Parathyroid adenoma (tissue), 2 donors: ENCODE results near the gene CASP9.

Experiments
- H2AFZ ChIP-seq: fragments of 300-600 bp; sonication (generic); one replicate; pipeline ENCODE4 v1.7.0; 2017; ENCODE audit warnings: antibody characterized with exemption, mild to moderate bottlenecking
- H3K27ac ChIP-seq: fragments of 300-600 bp; sonication (generic); one replicate; pipeline ENCODE4 v1.7.0; 2017
- H3K27me3 ChIP-seq: fragments of 300-600 bp; sonication (generic); one replicate; pipeline ENCODE4 v1.7.0; 2017; ENCODE audit warnings: low read length; ENCODE audit not compliant: control insufficient read depth, insufficient read depth
- H3K36me3 ChIP-seq: fragments of 300-600 bp; sonication (generic); one replicate; pipeline ENCODE4 v1.7.0; 2017; ENCODE audit warnings: low read length; ENCODE audit not compliant: control insufficient read depth, insufficient read depth
- H3K4me1 ChIP-seq: fragments of 300-600 bp; sonication (generic); one replicate; pipeline ENCODE4 v1.7.0; 2017; ENCODE audit warnings: control low read depth
- H3K4me2 ChIP-seq: fragments of 300-600 bp; sonication (generic); one replicate; pipeline ENCODE4 v1.7.0; 2017; ENCODE audit warnings: low read length
- H3K4me3 ChIP-seq: fragments of 300-600 bp; sonication (generic); one replicate; pipeline ENCODE4 v1.7.0; 2017; ENCODE audit warnings: low read depth, low read length
- H3K79me2 ChIP-seq: fragments of 300-600 bp; sonication (generic); one replicate; pipeline ENCODE4 v1.7.0; 2017; ENCODE audit warnings: control low read depth
- H3K9ac ChIP-seq: fragments of 300-600 bp; sonication (generic); one replicate; pipeline ENCODE4 v1.7.0; 2017; ENCODE audit warnings: mild to moderate bottlenecking
- H3K9me3 ChIP-seq: fragments of 300-600 bp; sonication (generic); one replicate; pipeline ENCODE4 v1.7.0; 2017; ENCODE audit warnings: low read length; ENCODE audit not compliant: control insufficient read depth
- CTCF ChIP-seq: fragments of 300-600 bp; sonication (generic); IDR thresholded peaks from one replicate; pipeline ENCODE4 v1.7.0; 2017; ENCODE audit warnings: antibody characterized with exemption, mild to moderate bottlenecking
- donor health status: primary hyperparathyroidism.

Gene CASP9

GRCh38 chr1:15445390-15446122, 78.5 kb downstream of the CASP9 start:
- Histone ChIP-seq H3K4me2 (no peak overlapping the region), H3K79me2 (no peaks in the 10 kb centered on the region), H3K9ac (no peak overlapping the region), H2AFZ (no peak overlapping the region), H3K36me3 (no peaks in the 10 kb centered on the region), H3K4me3 (no peak overlapping the region), H3K27ac (no peak overlapping the region), H3K9me3 (no peaks in the 10 kb centered on the region), H3K4me1 (no peaks in the 10 kb centered on the region), H3K27me3 (no peaks in the 10 kb centered on the region)
- no peak for TF ChIP-seq CTCF

DNA sequence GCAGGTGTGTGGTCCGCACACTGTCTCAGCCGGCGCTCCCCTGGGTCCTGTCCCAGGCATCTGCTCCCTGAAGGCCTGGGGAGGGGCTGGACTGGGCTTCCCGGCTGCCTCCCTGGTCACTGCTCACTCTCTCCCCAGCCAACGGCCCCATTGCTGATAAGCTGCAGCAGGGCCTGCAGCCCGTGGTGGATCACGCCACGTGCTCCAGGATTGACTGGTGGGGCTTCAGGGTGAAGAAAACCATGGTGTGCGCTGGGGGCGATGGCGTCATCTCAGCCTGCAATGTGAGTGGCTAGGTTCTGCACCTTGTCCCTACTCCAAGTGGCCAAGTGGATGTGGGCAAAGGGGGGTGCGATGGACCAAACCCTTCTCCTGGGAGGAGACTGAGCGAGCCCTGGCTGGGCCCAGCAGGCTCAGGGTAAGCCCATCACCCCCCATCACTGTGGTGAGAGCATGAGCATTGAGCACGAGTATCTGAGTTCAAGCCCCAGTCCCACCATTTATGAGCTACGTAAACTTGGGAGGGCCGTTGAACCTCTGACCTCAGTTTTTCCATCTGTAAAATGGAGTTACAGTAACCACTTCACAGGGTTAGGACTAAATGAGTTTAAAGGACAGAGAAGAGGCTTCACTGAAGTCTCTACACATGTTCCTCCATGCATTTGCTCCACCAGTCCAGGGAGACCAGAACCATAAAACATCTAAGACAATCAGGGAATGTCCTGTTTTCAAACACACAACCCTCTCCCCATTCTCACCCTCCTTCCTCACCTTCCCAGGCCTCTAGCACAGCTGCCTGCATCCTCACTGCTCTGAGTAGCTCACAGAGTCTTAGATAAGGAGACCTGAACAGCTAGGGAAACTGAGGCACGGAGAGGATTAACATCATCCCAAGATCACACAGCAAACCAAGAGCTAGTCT, 79.3 kb downstream of the CASP9 start:
- H3K79me2 ChIP-seq = no peaks in the 10 kb centered on the region
- no peak for TF ChIP-seq CTCF
- no peak overlapping the region for H3K9ac ChIP-seq
- H3K4me1 ChIP-seq = no peaks in the 10 kb centered on the region
- H3K27me3 ChIP-seq = no peaks in the 10 kb centered on the region
- H2AFZ ChIP-seq = no peak overlapping the region
- H3K4me2 ChIP-seq = no peak overlapping the region
- no peaks in the 10 kb centered on the region for H3K9me3 ChIP-seq
- no peak overlapping the region for H3K4me3 ChIP-seq
- H3K36me3 ChIP-seq = no peaks in the 10 kb centered on the region
- H3K27ac ChIP-seq = no peak overlapping the region

DNA sequence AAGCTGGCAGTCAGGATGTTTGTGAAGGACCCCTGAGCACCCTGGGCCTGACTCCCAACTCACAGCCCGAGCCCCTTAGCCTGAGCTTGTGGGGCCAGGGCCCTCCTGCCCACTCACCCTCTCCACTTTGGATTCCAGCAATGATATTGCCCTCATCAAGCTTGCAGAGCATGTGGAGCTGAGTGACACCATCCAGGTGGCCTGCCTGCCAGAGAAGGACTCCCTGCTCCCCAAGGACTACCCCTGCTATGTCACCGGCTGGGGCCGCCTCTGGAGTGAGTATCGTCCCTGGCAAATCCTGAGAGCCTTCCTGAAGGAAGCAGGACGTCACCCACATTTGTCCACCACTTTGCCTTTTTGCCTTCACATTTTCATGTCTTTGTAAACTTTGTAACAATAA, 80.7 kb downstream of the CASP9 start:
- H3K9me3 ChIP-seq = no peaks in the 10 kb centered on the region
- no peaks in the 10 kb centered on the region for H3K4me1 ChIP-seq
- no peak overlapping the region for H3K27ac ChIP-seq
- H2AFZ ChIP-seq = no peak overlapping the region
- no peak overlapping the region for H3K4me3 ChIP-seq
- H3K4me2 ChIP-seq = no peak overlapping the region
- no peak overlapping the region for H3K9ac ChIP-seq
- H3K36me3 ChIP-seq = no peaks in the 10 kb centered on the region
- no peaks in the 10 kb centered on the region for H3K27me3 ChIP-seq
- H3K79me2 ChIP-seq = no peaks in the 10 kb centered on the region
- TF ChIP-seq CTCF = no peak

DNA sequence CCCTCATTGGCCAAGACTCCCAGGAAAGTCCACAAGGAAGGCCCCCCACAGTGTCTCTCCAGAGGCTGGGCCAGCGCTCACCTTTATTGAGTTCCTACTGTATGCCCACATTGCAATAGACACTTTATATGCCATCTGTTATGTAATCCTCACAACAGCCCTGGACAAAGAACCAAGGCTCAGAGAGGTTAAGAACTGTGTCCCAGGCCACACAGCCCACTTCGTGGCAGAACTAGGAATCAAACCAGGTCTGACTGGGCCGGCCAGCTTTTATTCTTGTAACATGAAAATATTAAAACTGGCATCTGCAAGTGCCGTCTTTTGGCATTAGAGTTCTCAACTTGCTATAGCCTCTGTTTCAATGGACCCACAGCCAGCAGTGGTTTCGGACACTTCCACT, 81.3 kb downstream of the CASP9 start:
- no peak overlapping the region for H3K9ac ChIP-seq
- H3K27ac ChIP-seq = no peak overlapping the region
- no peak overlapping the region for H3K4me2 ChIP-seq
- no peaks in the 10 kb centered on the region for H3K79me2 ChIP-seq
- no peaks in the 10 kb centered on the region for H3K4me1 ChIP-seq
- H2AFZ ChIP-seq = no peak overlapping the region
- no peaks in the 10 kb centered on the region for H3K36me3 ChIP-seq
- no peak for TF ChIP-seq CTCF
- no peaks in the 10 kb centered on the region for H3K9me3 ChIP-seq
- no peaks in the 10 kb centered on the region for H3K27me3 ChIP-seq
- no peak overlapping the region for H3K4me3 ChIP-seq
